K562 (cell line): ENCODE data around the gene ARF5. TPM values are rescaled to one million over a fixed set of nuclear protein-coding genes. Genes with fewer than 3 reads are reported as not detected.
A peak's percentile ranks its signal among the peaks of the same experiment; 100 is the strongest.

Experiments used
- ATF3 ChIP-seq, 2 experiments: fragments of 450-650 bp in 1 of 2; sonication (generic) in 1 of 2; formaldehyde crosslinking in 1 of 2; IDR thresholded peaks in 1 of 2; conservative IDR thresholded peaks in 1 of 2; 2 replicates each; pipeline versions ENCODE4 v1.6.1 to v1.8.1; 2016 to 2023; ENCODE audit warnings: mild to moderate bottlenecking in 2 of 2, moderate library complexity in 2 of 2, inconsistent platforms in 1 of 2, missing genetic modification reagents in 1 of 2
- BCL6 ChIP-seq: fragments of 250-450 bp; sonication (Bioruptor Pico); IDR thresholded peaks from 2 replicates; pipeline ENCODE4 v1.4.0; 2020
- CBX8 ChIP-seq: fragments of 200-600 bp; sonication (generic); IDR thresholded peaks from 2 replicates; pipeline ENCODE4 v1.6.1; 2012; ENCODE audit warnings: borderline replicate concordance, mixed run types, low read depth, mild to moderate bottlenecking, moderate library complexity, mixed read lengths, low read length, control low read depth, inconsistent platforms; ENCODE audit not compliant: poor library complexity, severe bottlenecking; ENCODE audit errors: extremely low read depth
- EHMT2 ChIP-seq: fragments of 450-650 bp; IDR thresholded peaks from 2 replicates; pipeline ENCODE4 v1.6.1; 2018; ENCODE audit warnings: antibody characterized with exemption
- HDAC8 ChIP-seq: fragments of 450-650 bp; IDR thresholded peaks from 2 replicates; pipeline ENCODE4 v1.6.1; 2016; ENCODE audit warnings: mild to moderate bottlenecking, missing genetic modification characterization, moderate library complexity, missing compliant biosample characterization
- IRF2 ChIP-seq: sonication (generic); formaldehyde crosslinking; IDR thresholded peaks from 2 replicates; pipeline ENCODE4 v1.8.1; 2022; ENCODE audit warnings: mild to moderate bottlenecking, missing genetic modification reagents
- MYBL2 ChIP-seq, 2 experiments: fragments of 450-650 bp in 1 of 2; sonication (generic) in 1 of 2; formaldehyde crosslinking in 1 of 2; IDR thresholded peaks; 2 replicates each; pipeline versions ENCODE4 v1.6.1 to v1.8.1; 2017 to 2022; ENCODE audit warnings: borderline replicate concordance in 1 of 2, inconsistent platforms in 1 of 2, low read depth in 1 of 2, mild to moderate bottlenecking in 1 of 2, missing genetic modification reagents in 1 of 2, moderate library complexity in 1 of 2
- NR2C2 ChIP-seq, 2 experiments: fragments of 200-800 bp in 1 of 2; sonication (Bioruptor generic) in 1 of 2; sonication (generic) in 1 of 2; formaldehyde crosslinking in 1 of 2; IDR thresholded peaks; 2 replicates each; pipeline versions ENCODE4 v1.6.1 to v1.8.0; 2016 to 2022; ENCODE audit warnings: mild to moderate bottlenecking in 1 of 2, missing compliant biosample characterization in 1 of 2, missing genetic modification characterization in 1 of 2, missing genetic modification reagents in 1 of 2
- PHB ChIP-seq: fragments of 250-450 bp; sonication (Bioruptor Pico); IDR thresholded peaks from 2 replicates; pipeline ENCODE4 v1.5.0; 2021
- PML ChIP-seq: IDR thresholded peaks from 2 replicates; pipeline ENCODE4 v1.6.1; 2012; ENCODE audit warnings: low read length, inconsistent platforms
- PRPF4 ChIP-seq: fragments of 200-400 bp; formaldehyde crosslinking; IDR thresholded peaks from one replicate; pipeline ENCODE4 v1.6.1; 2017; ENCODE audit warnings: low read length, low read depth, mild to moderate bottlenecking; ENCODE audit not compliant: insufficient read depth, poor library complexity, severe bottlenecking
- SMAD4 ChIP-seq: fragments of 250-450 bp; sonication (Bioruptor Pico); conservative IDR thresholded peaks from 2 replicates; pipeline ENCODE4 v1.8.0; 2021; ENCODE audit warnings: inconsistent platforms, mild to moderate bottlenecking, moderate library complexity
- SMC3 ChIP-seq: conservative IDR thresholded peaks from 2 replicates; pipeline ENCODE4 v1.6.1; 2011; ENCODE audit warnings: low read depth, low read length, improper control_type of control experiment; ENCODE audit not compliant: insufficient read depth
- U2AF2 ChIP-seq: fragments of 200-400 bp; formaldehyde crosslinking; optimal IDR thresholded peaks from 2 replicates; pipeline ENCODE3; 2017; ENCODE audit warnings: low read depth, mild to moderate bottlenecking, low read length
- ZNF311 ChIP-seq: fragments of 250-450 bp; sonication (Bioruptor Pico); IDR thresholded peaks from 2 replicates; pipeline ENCODE4 v1.4.0; 2020; ENCODE audit warnings: mild to moderate bottlenecking, moderate library complexity
- ZNF589 ChIP-seq: fragments of 200-800 bp; sonication (Bioruptor generic); IDR thresholded peaks from 2 replicates; pipeline ENCODE4 v1.6.1; 2016; ENCODE audit warnings: low read depth, missing genetic modification characterization, missing compliant biosample characterization
- polyA plus RNA-seq, 8 experiments: library from polyadenylated mRNA; depleted of rRNA in 4 of 8; stranded (reverse) in 5 of 8; unstranded in 3 of 8; fragments of >200 nt; fragmentation: Nextera tagmentation in 2 of 8; fragmentation: Illumina TruSeq in 1 of 8; extraction: Ambion mirVana in 2 of 8; extraction: Trizol in 1 of 8; gene quantifications; 2 replicates each; pipeline versions ENCODE4 v1.2.1 to v1.2.3, GENCODE V29; 2011 to 2014; ENCODE audit warnings: inconsistent platforms in 1 of 8, missing spikeins in 1 of 8
- total RNA-seq, 7 experiments: library from RNA; depleted of rRNA in 6 of 7; stranded (reverse); fragments of >200 nt in 6 of 7; fragmentation: Illumina TruSeq in 2 of 7; extraction: Trizol in 2 of 7; gene quantifications; 2 replicates each; pipeline versions ENCODE4 v1.2.1 to v1.2.3, GENCODE V29; 2011 to 2021; ENCODE audit warnings: low replicate concordance in 1 of 7
- TF ChIP-seq, protein P1 (sequence below): fragments of 250-450 bp; sonication (Bioruptor Pico); IDR thresholded peaks from 2 replicates; pipeline ENCODE4 v1.4.0; 2020; ENCODE audit warnings: mild to moderate bottlenecking
- TF ChIP-seq, protein P2 (sequence below): IDR thresholded peaks from 2 replicates; pipeline ENCODE4 v1.6.1; 2011; ENCODE audit warnings: borderline replicate concordance, low read depth, mild to moderate bottlenecking, moderate library complexity, low read length; ENCODE audit not compliant: insufficient read depth, poor library complexity, severe bottlenecking
- TF ChIP-seq, protein P3 (sequence below): fragments of 250-450 bp; sonication (Bioruptor Pico); IDR thresholded peaks from 2 replicates; pipeline ENCODE4 v1.8.0; 2021; ENCODE audit warnings: borderline replicate concordance, mild to moderate bottlenecking, moderate library complexity; ENCODE audit not compliant: poor library complexity, severe bottlenecking

ARF5 gene
- total and polyA plus RNA-seq, 9 of the 15 experiments (the other 6 are each of a cell fraction or from before 2014, with no cell fraction given), result 8.1 to 290 (median 125) TPM

DNA sequence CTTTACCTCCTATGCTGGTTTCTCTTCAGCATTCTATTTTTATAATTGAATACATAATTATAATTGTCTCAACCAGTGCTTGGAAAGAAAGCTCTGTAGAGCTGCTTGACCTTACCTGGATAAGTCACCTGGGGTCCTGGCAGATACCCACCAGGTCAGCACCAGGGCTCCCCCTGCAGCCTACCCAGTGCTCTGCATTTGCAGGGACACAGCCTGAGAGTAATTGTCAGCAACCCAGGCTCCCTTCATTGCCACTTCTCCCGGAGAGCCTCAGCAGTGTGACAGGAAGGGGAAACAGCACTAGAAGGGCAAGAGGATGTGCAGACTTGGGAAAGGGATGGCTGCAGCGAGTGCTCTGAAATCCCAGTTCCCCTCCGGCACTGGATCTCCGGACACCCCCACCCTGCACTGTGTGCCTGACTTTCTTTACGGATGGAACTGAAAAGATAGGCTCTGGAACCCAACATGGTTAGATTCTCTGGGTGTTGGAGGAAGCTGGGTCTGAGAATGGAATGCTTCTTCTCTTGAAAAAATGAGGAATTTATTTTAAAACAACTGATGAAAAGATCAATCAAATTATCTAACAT, 41.1 kb downstream of the ARF5 start (continued):
- TF ChIP-seq, protein P1, sequence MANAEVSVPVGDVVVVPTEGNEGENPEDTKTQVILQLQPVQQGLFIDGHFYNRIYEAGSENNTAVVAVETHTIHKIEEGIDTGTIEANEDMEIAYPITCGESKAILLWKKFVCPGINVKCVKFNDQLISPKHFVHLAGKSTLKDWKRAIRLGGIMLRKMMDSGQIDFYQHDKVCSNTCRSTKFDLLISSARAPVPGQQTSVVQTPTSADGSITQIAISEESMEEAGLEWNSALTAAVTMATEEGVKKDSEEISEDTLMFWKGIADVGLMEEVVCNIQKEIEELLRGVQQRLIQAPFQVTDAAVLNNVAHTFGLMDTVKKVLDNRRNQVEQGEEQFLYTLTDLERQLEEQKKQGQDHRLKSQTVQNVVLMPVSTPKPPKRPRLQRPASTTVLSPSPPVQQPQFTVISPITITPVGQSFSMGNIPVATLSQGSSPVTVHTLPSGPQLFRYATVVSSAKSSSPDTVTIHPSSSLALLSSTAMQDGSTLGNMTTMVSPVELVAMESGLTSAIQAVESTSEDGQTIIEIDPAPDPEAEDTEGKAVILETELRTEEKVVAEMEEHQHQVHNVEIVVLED (CRISPR knock-in tag), result no peak
- TF ChIP-seq NR2C2 (CRISPR knock-in tag; IDR thresholded peaks at IDR 0.05), result no peak
- TF ChIP-seq NR2C2 (tag; IDR thresholded peaks at IDR 0.05), result no peak
- no peak for TF ChIP-seq MYBL2 (IDR thresholded peaks at IDR 0.05; ENCODE audit: low read depth)
- TF ChIP-seq MYBL2 (CRISPR knock-in tag; IDR thresholded peaks at IDR 0.05; ENCODE audit: borderline replicate concordance), result no peak
- TF ChIP-seq PML, result no peak
- TF ChIP-seq ATF3 (IDR thresholded peaks at IDR 0.05), result no peak
- no peak for TF ChIP-seq ATF3 (CRISPR knock-in tag; conservative IDR thresholded peaks at IDR 0.05)
- TF ChIP-seq EHMT2, result no peak
- no peak for TF ChIP-seq BCL6
- TF ChIP-seq PRPF4, result no peak
- TF ChIP-seq IRF2 (CRISPR knock-in tag), result no peak
- TF ChIP-seq SMAD4 (CRISPR knock-in tag), result no peak
- no peak for TF ChIP-seq HDAC8 (tag)
- TF ChIP-seq ZNF589, result no peak
- TF ChIP-seq, protein P2, sequence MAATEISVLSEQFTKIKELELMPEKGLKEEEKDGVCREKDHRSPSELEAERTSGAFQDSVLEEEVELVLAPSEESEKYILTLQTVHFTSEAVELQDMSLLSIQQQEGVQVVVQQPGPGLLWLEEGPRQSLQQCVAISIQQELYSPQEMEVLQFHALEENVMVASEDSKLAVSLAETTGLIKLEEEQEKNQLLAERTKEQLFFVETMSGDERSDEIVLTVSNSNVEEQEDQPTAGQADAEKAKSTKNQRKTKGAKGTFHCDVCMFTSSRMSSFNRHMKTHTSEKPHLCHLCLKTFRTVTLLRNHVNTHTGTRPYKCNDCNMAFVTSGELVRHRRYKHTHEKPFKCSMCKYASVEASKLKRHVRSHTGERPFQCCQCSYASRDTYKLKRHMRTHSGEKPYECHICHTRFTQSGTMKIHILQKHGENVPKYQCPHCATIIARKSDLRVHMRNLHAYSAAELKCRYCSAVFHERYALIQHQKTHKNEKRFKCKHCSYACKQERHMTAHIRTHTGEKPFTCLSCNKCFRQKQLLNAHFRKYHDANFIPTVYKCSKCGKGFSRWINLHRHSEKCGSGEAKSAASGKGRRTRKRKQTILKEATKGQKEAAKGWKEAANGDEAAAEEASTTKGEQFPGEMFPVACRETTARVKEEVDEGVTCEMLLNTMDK, result peak; percentile 59
- TF ChIP-seq, protein P3, sequence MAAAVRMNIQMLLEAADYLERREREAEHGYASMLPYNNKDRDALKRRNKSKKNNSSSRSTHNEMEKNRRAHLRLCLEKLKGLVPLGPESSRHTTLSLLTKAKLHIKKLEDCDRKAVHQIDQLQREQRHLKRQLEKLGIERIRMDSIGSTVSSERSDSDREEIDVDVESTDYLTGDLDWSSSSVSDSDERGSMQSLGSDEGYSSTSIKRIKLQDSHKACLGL, result no peak
- TF ChIP-seq PHB (CRISPR knock-in tag), result no peak
- TF ChIP-seq CBX8, result no peak
- no peak for TF ChIP-seq U2AF2
- 0 out of 2 replicates have a peak, but pooled peaks have one; percentile 43 for TF ChIP-seq SMC3
- TF ChIP-seq ZNF311, result no peak
